Activated naive CD8-positive, alpha-beta T cell treated with anti-CD3 and anti-CD28 coated beads for 36 hours (primary cell): ENCODE measurements around the gene SH2D3A. TPM values are rescaled to one million over a fixed set of nuclear protein-coding genes. Genes with fewer than 3 reads are reported as not detected.

Experiments used
- DNase-seq: peaks from one replicate; pipeline ENCODE4 v3.0.0; 2021
- H3K27ac Mint-ChIP-seq: one replicate; pipeline ENCODE4 v1.8.0; 2022; ENCODE audit warnings: mild to moderate bottlenecking, moderate library complexity, mixed read lengths
- H3K27me3 Mint-ChIP-seq: one replicate; pipeline ENCODE4 v1.8.0; 2022; ENCODE audit warnings: mild to moderate bottlenecking, mixed read lengths
- H3K36me3 Mint-ChIP-seq: one replicate; pipeline ENCODE4 v1.8.0; 2021; ENCODE audit warnings: mild to moderate bottlenecking, mixed read lengths
- H3K4me1 Mint-ChIP-seq: one replicate; pipeline ENCODE4 v1.8.0; 2021; ENCODE audit warnings: mixed read lengths
- H3K4me3 Mint-ChIP-seq: one replicate; pipeline ENCODE4 v1.8.0; 2022; ENCODE audit warnings: mild to moderate bottlenecking, moderate library complexity, mixed read lengths
- H3K9me3 Mint-ChIP-seq: one replicate; pipeline ENCODE4 v1.8.0; 2022; ENCODE audit warnings: mixed read lengths
- total RNA-seq, 2 experiments: library from RNA; stranded (reverse); gene quantifications; one replicate each; pipeline ENCODE4 v1.2.3, GENCODE V29; 2021

SH2D3A gene
- total RNA-seq, 2 experiments from 2014 or later, result 25.7 to 26.1 TPM

- Mint-ChIP-seq H3K36me3 (no peaks in the 10 kb centered on the region), H3K9me3 (no peaks in the 10 kb centered on the region), H3K27me3 (peaks cover 42% of the 10 kb centered on the region), H3K4me3 (no peak overlapping the region), H3K4me1 (peaks cover 8% of the 10 kb centered on the region), H3K27ac (no peak overlapping the region)
- DNase-seq, result no peak
These were observed 60.1 kb downstream of the SH2D3A start for GRCh38 chr19:6707011-6707657.

- DNase-seq, result no peak
- Mint-ChIP-seq H3K36me3 (no peaks in the 10 kb centered on the region), H3K27me3 (peaks cover 39% of the 10 kb centered on the region), H3K9me3 (no peaks in the 10 kb centered on the region), H3K4me3 (no peak overlapping the region), H3K4me1 (peaks cover 8% of the 10 kb centered on the region), H3K27ac (no peak overlapping the region)
These were observed 60.6 kb downstream of the SH2D3A start for GRCh38 chr19:6706633-6706958.

DNA sequence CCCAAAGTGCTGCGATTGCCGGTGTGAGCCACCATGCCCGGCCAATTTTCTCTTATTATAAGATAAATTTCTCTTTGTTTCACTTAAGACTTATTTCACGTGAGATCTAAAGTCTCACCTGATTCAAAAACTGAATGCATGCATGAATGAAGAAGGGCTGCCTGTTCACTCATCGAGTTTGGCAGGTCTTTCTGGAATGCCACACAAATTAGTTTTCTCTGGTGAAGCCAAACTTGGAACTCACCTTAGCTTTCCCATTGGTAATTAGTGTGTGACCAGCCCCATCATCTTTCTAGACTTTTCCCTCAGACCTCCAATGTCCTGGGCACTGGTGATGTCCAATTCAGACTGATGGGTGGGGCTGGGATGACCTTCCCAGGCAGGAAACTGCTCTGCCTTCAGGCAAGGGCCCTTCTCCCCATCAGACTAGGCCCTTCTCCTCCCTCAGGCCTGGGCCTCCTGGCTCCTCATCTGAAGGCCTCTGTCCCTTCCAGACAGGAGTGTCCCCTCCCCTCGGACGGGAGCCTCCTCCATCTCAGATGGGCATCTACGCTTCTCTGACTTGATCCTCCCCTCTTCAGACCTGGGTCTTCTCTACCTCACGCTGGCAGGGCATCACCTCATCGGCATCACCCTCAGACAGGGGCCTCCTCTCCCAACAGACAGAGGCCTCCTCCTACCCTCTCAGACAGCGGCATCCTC lies 61.2 kb downstream of the SH2D3A start:
- peaks cover 34% of the 10 kb centered on the region for H3K27me3 Mint-ChIP-seq
- no peak overlapping the region for H3K4me3 Mint-ChIP-seq
- no peak for DNase-seq
- no peaks in the 10 kb centered on the region for H3K9me3 Mint-ChIP-seq
- H3K27ac Mint-ChIP-seq, result no peak overlapping the region
- peaks cover 8% of the 10 kb centered on the region for H3K4me1 Mint-ChIP-seq
- H3K36me3 Mint-ChIP-seq, result no peaks in the 10 kb centered on the region

Other genes starting within 250 kb of the SH2D3A start
- 1 to 10 TPM; 2.3 to 2.5 TPM for gene TNFSF9, start 236.4 kb downstream of the SH2D3A start, total RNA-seq
- gene CD70, start 176.3 kb downstream of the SH2D3A start, total RNA-seq, result 10 to 100 TPM; 15.2 to 15.3 TPM
- gene TNFSF14, start 97.3 kb downstream of the SH2D3A start, total RNA-seq, result 10 to 100 TPM; 68.0 to 72.8 TPM
- under 1 TPM; 0.22 to 0.64 TPM for gene C3, start 46.8 kb downstream of the SH2D3A start, total RNA-seq
- 10 to 100 TPM; 56.0 to 62.9 TPM for gene GPR108, start 29.9 kb downstream of the SH2D3A start, total RNA-seq
- 10 to 100 TPM; 29.8 to 31.3 TPM for gene TRIP10, start 27.8 kb downstream of the SH2D3A start, total RNA-seq
- gene VAV1, start 5.3 kb upstream of the SH2D3A start, total RNA-seq, result 10 to 100 TPM; 65.2 to 65.7 TPM
- gene ADGRE1, start 120.1 kb upstream of the SH2D3A start, total RNA-seq, result 1 to 10 TPM in 1 of 2 experiments, under 1 TPM in 1; 0.88 to 1.3 TPM